Measurements from ENCODE around the gene TCF3.

The TCF3 gene

DNA sequence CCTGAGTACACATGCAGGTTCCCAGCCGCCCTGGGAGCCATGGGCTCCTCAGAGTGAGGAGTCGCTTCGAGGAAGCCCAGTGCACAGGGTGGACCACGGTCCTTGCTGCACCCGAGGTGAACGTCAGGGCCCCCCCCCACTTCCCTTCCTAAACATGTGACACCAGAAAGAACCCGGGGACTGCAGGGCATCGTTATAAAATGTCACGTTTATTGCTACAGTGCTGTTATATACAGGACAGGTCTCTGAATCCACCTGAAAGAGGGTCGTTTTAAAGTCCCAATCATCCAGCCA lies 43.4 kb downstream of the TCF3 start:
- no peak for DNase-seq

GRCh38 chr19:1608359-1609102 lies 43.9 kb downstream of the TCF3 start:
- DNase-seq, result peak; percentile 35

DNA sequence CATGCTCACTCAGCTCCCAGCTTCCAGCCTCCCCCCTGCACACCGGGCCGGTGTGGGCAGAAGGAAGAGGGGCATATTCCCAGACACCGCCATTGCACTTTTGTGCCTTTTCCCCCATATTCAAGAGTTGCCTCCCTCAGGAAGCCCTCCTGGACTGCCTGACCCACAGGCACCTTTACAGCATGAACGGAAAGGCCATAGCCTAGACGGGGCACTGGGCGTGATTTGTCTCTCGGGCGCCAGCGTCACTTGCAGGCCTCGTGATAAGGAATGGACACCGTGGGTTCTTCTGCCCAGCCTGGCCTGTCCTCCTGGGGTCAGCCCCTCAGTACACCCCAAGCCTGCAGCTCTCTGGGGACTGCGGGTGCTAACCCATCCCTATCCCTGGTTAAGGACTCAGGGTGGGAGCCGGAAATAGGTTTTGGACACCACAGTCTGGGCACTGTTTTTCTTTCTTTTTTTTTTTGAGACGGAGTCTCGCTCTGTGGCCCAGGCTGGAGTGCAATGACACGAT lies 46.2 kb downstream of the TCF3 start:
- DNase-seq, result no peak

- peak; percentile 90 for DNase-seq
Measured at GRCh38 chr19:1605236-1606137, 46.9 kb downstream of the TCF3 start, which contains the start of gene UQCR11. TSS of gene UQCR11 (minus strand) at chr19:1605462. CDS start at chr19:1605409, 53 bp downstream.

GRCh38 chr19:1602091-1602707 lies 50.2 kb downstream of the TCF3 start:
- no peak for DNase-seq

DNA sequence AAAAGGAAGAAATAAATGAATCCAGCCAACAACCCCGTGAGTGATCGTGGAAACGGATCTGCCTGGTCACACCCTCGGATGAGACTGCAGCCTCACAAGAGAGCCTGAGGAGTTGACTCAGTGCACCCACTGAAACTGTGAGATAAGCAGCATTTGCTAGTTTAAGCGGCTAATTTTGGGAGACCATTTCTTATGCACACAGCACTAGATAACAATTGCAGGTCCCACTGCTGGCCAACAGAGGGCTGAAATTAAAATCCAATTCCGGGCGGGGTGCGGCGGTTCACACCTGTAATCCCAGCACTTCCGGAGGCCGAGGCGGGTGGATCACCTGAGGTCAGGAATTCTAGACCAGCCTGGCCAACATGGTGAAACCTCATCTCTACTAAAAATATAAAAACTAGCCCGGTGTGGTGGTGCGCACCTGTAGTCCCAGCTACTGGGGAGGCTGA lies 50.8 kb downstream of the TCF3 start:
- DNase-seq, result no peak

DNA sequence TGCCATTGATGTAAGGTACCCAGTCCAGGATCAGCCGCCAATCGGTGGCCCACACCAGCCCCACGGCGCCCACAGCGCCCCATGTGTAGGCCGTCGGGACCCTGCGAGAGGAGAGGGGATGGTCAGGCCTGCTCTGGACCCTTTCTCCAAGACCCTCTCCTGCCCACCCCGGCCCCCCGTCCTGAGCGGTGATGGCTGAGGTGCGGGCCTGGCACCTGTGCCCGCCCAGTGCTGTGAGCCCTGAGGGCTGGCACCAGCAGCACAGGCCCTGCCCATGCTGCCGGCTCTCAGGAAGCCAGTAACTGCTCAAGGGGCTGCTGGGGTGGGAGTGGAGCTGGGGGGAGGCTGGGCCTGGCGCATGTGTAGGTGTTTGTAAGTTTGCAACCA lies 53.0 kb downstream of the TCF3 start:
- no peak for DNase-seq

DNA sequence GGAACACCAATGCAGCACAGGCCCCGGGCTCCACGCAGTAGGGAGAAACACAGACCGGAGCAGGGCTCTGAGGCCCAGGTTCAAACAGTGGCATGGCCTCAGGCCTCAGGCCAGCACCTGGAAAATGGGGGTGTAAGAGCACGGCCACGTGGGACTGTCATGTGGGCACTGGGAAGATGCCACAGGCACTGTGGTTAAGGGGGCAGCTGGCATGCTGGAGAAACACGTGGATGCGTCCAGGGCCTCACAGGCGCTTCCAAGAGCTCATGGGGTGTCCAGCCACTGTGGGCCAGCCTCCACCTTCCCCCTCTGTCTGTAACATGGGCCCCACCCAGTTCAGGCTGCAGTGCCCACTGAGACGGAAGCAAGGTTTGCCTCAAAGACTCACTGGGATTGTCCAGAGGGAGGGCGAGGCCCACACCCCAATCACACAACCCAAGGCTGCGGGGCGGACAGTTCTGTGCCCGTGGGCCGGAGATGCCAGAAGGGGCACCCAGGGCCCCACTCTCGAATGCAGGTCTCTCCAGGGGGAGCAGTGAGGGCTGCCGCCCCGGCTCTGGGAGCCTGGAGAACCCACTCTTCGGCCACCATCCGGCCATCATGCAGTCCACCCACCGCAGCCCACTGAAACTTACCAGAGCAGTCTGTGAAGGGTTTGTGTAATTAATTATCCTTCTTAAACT lies 53.5 kb downstream of the TCF3 start:
- no peak for DNase-seq

GRCh38 chr19:1593501-1593772 lies 59.0 kb downstream of the TCF3 start:
- DNase-seq, result no peak

- peak; percentile 88 for DNase-seq
Measured at GRCh38 chr19:1592755-1593500, 59.5 kb downstream of the TCF3 start, which contains the start of gene MBD3. TSS of gene MBD3 (minus strand) at chr19:1592865. CDS start at chr19:1592631, 234 bp downstream.

DNA sequence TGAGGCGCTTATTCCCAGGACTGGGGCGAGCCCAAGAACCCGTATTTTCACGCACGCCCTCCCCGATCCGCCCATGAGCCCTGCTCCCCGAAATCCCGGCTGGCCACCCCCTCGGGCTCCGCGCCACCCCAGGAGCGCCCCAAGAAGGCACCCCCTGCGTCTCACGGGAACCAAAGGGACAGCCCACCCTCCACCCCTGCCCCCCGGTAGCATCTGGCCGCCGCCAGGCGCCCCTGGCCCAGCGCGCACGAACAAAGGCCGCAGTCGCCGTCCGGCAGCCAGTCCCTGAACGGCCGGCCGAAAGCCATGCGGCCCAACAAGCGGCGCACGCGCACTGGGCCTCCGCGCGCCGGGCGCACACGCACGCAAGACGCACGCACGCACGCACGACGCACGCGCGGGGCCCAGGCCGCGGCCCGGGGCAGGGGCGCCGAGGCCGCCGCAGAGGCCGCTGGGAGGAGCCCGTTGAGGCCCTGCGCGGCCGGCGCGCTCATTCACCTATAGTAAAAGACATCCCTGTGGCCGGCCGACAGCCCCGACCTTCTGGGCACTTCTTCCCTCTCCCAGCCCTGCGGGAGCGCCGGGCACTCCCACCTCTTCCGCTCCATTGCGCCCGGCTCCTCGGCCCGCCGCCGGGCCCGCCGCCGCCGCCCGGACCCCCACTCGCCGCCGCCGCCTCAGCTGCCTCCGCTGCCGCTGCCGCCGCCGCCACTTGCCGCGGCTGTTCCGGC lies 60.2 kb downstream of the TCF3 start:
- DNase-seq, result peak; percentile 82

GRCh38 chr19:1591421-1592023 lies 60.9 kb downstream of the TCF3 start:
- DNase-seq, result no peak

GRCh38 chr19:1590641-1591397 lies 61.6 kb downstream of the TCF3 start:
- DNase-seq, result no peak

DNA sequence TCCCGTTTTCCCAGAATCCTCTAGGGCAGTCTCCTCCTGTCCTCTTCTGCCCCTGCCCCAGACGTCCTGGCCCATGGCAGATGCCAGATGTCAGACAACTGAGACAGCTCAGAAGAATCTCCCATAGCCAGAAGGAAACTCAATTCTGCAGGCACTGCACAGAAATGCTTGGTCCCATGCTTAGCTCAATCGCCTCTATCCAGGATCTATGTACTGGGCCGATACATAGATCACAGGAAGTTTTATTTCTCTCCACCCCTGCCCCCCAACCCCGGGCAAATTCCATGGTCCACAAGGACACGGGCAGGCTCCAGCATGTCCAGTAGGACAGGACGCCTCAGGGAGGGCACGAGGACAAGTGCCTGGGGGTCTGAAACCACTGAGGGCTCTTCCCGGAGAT lies 64.5 kb downstream of the TCF3 start:
- DNase-seq, result no peak

GRCh38 chr19:1585243-1585580 lies 67.2 kb downstream of the TCF3 start:
- DNase-seq, result no peak

DNA sequence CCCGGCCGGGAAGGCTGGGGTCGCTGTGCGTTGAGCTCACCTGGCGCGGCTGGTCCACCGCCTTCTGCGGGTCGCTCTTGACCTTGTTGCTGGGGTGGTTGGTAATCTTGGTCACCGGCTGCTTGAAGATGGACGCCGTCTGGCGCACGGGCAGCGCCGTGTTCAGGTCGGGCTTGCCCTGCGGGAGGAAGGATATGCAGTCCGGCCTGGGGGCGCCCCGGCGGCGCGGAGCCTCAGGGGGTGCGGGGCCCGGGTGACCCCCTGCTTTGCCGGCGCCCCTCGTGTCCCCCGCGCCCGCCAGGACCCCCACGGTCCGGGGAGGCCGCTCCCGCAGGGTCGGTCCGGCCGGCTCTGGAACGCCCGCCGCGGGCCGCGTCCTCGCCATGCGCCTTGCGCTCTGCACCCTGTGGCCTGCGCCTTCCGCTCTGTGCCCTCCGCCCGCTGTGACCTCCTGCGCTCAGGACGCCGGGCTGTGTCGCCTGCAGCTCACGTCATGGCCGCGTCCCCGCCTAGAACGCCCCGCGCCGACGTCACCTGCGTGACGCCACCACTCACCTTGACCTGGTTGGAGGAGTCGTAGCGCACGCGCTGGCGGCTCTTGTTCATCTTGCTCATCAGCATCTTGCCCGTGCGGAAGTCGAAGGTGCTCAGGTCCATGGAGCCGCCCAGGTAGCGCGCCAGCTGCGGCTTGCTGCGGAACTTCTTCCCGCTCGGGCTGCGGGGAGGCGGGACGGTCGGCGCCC lies 67.7 kb downstream of the TCF3 start:
- DNase-seq, result no peak

- no peak for DNase-seq
Measured at GRCh38 chr19:1582201-1582600, 70.2 kb downstream of the TCF3 start.

GRCh38 chr19:1580957-1581356 lies 71.5 kb downstream of the TCF3 start:
- no peak for DNase-seq

DNA sequence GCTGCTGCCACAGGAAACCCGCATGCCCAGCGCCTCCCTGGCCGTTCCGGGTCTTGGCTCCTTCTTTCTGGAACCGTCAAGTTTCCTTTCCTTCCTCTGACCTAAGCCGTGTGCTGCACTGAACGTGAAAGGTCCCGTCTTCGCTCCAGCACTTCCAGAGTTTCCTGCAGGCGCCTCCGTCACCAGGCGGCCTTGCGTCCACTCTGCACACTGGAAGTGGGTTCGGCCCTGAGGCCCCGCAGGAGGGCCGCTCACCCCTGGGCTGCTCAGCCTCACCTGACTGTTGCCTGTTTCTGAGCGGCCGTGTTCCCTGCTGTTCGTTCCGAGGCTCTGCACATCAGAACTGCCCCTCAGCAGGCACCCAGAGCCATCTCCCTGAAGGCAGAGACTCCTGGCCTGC lies 72.0 kb downstream of the TCF3 start:
- DNase-seq, result no peak

DNA sequence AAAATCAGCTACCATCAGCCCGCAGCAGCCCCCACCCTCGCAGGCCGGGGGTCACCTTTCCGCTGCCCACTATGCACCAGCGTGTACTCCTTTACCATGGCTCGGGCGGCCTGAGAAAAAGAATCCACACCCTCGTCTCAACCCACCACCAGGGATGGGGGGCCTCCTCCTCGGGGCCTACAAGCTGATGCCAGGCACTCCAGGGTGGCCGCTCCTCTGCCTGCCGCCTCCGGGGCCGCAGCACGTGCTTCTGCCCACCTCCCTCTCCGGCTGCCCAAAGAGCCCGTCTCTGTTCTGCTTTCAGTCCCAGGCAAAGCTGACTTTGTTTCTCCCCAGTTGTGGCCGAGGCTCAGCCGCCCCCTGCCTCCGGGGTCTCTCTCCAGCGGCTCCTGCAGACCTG lies 73.2 kb downstream of the TCF3 start:
- DNase-seq, result no peak
